GM18951 (cell line): ENCODE measurements around the gene SLC5A10.
A peak's percentile ranks its signal among the peaks of the same experiment; 100 is the strongest.
"Not testable (repeated sequence)": the region's sequence is repeated elsewhere in the genome, so short reads cannot be mapped to it uniquely, and the experiment has no call there.

ENCODE experiments used
- POLR2A ChIP-seq: IDR thresholded peaks from 4 replicates; pipeline ENCODE4 v1.6.1; 2011; ENCODE audit warnings: mild to moderate bottlenecking; ENCODE audit not compliant: insufficient read length, insufficient read depth; ENCODE audit errors: extremely low read depth
- in situ Hi-C: fragments of 300-500 bp; cut with MboI; formaldehyde crosslinking; loops from one replicate; pipeline ENCODE4 v1.12.0; 2022; ENCODE audit warnings: low sequenced_read_pairs, mixed read lengths, inconsistent platforms; ENCODE audit not compliant: unreplicated experiment

The SLC5A10 gene

DNA sequence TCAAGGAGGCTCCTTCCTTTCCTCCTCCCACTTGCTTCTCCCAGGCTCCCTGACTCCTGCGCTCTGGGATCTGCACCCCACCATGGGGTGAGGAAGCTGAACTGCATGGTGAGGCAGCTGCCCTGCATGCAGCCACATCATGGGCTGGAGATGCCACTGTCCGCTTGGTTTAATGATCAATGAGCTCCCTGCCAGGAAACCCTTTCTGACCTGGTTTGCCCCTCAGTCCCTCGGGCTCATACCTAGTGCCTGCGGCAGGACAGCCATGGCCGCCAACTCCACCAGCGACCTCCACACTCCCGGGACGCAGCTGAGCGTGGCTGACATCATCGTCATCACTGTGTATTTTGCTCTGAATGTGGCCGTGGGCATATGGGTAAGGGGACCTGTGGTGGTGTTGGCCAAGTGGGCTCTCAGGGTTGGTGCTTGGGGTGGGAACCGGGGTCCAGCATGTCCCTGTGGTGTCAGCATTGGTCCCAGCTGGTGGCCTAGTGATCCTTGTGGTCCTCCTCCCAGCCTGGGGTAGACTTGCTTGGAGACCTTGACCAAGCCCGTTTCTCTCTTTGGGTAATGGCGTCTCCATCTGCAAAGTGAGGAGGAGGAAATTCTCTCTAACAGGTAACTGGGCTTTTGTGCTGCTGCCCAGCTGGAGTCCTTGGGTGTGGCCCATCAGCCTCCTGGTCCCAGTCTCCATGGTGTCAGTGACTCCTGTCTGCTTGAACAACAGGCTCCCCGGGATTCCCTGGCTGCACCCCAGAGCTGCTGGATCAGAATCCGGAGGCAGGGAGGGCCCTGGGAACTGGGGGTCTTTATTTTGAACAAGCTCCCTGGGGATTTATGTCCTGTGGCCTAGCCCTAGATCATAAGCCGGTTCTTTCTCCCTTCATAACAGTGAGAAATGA lies at the start of gene SLC5A10:
Gene SLC5A10, plus strand, starts transcription at position 225 of the 902 bp plus-strand sequence. Its CDS starts 41 bp downstream, at position 266.
- no peak for TF ChIP-seq POLR2A
- in situ Hi-C loops, result no loop called here

DNA sequence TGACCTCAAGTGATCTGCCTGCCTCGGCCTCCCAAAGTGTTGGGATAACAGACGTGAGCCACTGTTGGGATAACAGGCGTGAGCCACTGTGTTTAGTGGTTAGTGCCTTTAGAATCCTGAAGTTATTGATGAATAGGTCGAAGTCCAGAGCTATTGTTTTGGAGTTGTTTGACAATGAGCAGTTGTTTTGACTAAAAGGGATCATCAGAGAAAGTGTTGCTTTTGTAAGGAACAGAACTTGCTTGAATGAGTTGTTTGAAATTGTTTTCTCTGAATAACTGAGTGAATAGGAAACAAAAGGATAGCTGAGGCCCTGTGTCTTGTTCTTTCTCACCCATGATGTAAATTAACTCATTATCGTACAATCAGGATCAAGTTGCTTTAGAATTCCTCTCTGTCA lies 47.5 kb upstream of the SLC5A10 start:
- no peak for TF ChIP-seq POLR2A
- in situ Hi-C loops, result no loop called here

DNA sequence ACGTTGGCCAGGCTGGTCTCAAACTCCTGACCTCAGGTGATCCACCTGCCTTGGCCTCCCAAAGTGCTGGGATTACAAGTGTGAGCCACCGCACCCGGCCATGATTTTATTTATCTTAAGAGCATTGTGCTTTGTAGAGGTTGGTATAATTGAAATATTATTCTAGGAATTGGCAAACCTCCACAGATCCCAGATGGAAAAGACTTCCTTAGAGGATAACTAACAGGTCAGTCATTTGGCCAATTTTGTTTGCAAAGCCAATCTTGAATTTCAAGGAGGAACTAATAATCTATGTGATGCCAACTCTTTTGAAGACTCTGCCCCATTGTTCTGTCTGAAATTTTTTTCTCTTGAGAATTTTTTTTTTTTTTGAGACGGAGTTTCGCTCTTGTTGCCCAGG lies 46.7 kb upstream of the SLC5A10 start:
- TF ChIP-seq POLR2A, result no peak
- in situ Hi-C loops, result no loop called here

DNA sequence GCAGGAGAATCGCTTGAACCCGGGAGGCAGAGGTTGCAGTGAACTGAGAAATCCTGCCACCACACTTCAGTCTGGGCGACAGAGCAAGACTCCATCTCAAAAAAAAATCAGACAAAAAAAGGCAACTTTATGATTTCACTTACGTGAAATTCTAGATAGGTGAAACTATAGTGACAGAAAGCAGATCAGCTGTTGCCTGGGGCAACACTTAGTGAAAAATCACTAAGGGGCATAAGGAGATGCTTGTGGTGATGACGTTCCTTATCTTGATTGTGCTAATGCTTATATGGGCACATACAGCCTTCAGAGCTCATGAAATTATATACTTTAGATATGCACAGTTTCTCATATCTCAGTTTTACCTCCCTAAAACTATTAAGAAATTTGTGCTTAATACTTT lies 41.6 kb upstream of the SLC5A10 start:
- TF ChIP-seq POLR2A, result no peak
- in situ Hi-C loops, result no loop called here

DNA sequence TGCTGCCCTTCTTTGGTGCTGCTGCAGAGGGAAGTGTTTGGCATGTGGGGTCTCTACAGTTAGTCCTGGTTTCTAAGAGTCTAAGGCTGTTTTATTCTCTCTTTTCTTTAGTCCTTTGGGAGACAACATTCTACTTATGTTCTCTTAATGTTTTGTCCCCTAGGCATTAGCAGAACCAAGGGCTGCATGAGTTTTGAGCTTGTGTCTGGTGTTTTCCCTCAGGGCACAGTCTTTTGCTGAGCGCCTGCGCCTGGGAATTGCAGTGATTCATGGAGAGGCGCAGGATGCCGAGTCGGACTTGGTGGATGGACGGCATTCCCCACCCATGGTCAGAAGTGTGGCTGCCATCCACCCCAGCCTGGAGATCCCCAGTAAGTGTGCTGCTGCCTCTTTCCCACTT lies 41.1 kb upstream of the SLC5A10 start:
- in situ Hi-C loops, result no loop called here
- no peak for TF ChIP-seq POLR2A

DNA sequence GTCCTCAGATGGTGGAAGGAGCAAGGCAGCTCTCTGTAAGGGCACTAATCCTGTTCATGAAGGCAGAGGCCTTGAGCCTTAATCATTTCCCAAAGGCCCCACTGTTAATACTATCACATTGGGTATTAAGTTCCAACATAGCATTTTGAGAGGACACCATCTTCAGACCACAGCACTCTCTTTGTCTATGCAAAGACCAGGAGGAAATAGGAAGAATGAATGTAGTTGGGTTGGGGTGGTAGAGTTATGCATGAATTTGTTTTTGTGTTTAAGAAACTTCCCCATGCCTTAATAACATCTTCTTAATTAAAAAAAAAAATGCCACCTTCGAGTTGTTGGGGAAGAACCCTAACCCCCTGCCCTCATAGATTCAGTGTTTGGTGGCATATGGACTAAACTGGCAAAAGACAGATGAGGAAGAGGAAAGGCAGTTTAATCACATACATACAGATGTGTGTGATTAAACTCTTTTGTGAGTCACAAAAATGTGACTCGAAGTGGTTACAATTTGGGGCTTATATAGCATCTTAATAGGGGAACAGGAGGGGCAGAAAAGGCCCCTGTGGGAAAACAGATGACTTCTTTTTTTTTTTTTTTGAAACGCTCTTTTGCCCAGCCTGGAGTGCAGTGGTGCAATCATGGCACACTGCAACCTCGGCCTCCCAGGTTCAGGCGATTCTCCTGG lies 35.0 kb upstream of the SLC5A10 start:
- TF ChIP-seq POLR2A, result no peak
- in situ Hi-C loops, result no loop called here

DNA sequence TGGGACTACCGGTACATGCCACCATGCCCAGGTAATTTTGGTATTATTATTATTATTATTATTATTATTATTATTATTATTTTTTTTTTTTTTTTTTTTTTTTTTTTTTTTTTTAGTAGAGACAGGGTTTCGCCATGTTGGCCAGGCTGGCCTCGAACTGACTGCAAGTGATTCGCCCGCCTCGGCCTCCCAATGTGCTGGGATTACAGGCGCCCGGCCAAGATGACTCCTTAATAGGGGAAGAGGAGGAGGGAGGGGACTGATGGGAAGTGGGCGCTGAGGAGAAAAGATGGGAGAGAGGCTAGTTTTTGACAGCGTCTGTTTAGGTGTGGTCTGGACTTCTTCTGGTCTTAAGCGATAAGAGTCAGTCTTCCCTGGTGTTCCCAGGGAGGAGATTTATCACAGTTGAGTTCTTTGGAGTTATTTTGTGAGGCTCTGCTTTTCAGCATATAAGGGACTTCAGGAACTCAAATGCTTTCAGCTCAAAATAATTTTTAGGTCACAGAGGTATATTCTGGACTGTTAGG lies 34.4 kb upstream of the SLC5A10 start:
- no peak for TF ChIP-seq POLR2A
- in situ Hi-C loops, result no loop called here

DNA sequence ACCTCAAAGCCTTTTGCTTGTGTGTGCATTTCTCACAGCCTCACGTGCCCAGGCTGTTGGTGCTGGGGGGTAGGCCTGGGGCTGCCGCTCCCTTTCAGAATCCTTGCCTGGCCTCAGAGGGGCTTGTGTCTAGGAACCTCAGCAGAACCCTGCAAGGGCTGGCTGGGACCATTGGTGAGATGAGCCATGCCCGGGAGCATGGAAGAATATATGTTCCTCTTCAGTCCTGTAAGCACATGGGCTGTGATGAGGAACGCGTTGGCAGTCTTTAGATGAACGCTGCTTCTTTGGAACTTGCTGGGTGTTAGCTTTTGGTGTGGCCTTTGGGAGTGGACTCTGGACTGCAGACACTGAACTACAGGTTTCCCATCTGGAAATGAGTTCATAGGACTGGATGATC lies 32.0 kb upstream of the SLC5A10 start:
- in situ Hi-C loops, result no loop called here
- no peak for TF ChIP-seq POLR2A

DNA sequence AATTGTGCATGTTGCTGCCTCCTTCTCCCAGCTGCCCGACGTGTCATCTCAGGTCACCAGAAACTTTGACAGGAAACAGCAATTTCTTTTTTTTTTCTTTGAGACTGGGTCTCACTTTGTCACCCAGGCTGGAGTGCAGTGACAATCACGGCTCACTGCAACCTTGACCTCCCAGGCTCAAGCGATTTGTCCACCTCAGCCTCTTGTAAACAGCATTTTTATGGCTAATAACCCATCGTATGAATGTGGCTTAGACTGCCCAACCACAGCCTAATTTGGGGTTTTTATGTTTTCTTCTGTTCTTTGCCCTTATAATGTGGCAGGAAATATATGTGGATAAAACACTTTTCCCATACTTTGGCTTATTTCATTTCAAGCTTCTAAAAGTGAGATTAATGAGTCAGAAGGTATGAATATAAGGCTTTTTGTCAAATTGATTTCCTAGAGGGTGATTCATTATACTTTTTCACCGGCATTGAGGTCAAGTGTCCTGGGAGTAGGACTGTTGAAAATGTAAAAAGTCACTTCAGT lies 31.0 kb upstream of the SLC5A10 start:
- in situ Hi-C loops, result no loop called here
- TF ChIP-seq POLR2A, result peak; percentile 35

DNA sequence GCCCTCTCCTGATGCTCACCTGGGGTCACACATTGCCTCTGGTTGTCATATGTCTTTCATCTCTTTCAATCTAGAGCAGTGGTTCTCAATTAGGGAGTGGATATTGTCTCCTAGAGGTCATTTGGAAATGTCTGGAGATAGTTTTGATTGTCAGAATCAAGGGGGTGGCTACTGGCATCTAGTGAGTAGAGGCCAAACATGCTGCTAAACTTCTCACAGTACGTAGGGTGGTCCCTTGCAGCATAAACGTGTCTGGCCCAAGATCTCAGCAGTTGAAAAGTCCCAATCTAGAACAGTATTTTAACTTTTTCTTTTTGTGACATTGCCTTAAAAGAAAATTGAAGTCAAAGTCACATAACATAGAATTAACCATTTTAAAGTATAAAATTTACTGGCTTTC lies 30.5 kb upstream of the SLC5A10 start:
- no peak for TF ChIP-seq POLR2A
- in situ Hi-C loops, result no loop called here

DNA sequence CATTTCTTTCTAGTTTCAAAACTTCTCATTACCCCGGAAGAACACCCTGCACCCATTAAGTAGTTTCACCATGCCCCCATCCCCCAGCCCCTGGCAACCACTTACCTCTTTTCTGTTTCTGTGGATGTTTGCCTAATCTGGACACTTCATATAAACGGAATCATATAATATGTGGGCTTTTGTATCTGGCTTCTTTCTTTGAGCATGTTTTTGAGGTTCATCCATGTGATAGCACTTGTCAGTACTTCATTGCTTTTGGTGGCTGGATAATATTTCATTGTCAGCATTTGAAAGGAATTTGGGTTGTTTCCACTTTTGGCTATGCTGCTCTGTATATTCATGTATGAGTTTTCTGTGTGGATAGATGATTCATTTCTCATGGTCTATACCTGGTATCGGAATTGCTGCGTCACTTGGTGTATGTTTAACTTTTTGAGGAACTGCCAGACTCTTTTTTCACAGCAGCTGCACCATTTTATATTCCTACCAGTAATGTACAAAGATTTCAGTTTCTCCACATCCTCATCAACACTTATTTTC lies 30.0 kb upstream of the SLC5A10 start:
- peak; percentile 39 for TF ChIP-seq POLR2A
- in situ Hi-C loops, result no loop called here

DNA sequence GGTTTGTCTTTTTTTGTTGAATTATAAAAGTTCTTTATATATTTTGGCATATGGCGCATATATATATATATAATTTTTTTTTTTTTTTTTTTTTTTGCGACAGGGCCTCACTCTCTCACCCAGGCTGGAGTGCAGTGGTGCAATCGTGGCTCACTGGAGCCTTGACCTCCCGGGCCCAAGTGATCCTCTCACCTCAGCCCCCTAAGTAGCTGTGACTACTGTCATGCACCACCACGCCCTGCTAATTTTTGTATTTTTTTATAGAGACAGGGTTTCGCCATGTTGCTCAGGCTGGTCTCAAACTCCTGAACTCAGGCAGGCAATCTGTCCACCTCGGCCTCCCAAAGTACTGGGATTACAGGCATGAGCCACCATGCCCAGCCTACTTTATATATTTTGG lies 29.4 kb upstream of the SLC5A10 start:
- in situ Hi-C loops, result not testable (repeated sequence)

DNA sequence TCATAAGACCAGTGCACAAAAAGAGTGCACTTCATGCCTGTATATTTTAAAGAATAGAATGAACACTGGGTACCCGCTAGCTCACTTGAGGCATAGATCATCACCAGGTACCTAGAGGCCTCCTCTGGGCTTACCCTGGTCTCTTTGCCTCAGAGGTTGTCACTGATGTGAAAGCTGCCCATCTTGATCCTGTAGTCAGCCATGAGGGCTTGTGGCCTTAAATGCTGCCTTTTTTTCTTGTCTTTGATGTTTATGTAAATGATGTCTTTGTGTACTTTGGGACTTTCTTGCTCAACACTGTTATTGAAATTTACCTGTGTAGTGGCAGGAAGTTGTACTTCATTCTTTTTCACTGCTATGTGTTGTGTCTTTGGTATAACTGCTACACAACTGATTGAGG lies 26.8 kb upstream of the SLC5A10 start:
- in situ Hi-C loops, result no loop called here
- no peak for TF ChIP-seq POLR2A
